Lower leg skin (tissue), 4 donors: ENCODE data around the gene EPB41L2. TPM values are rescaled to one million over a fixed set of nuclear protein-coding genes. Genes with fewer than 3 reads are reported as not detected.

Experiments used
- DNase-seq, 2 donors: peaks; one replicate each; pipeline ENCODE4 v3.0.0-alpha.2; 2019; ENCODE audit warnings: low spot score in 2 of 2
- H3K4me3 ChIP-seq: fragments of 200-600 bp; sonication (generic); 2 replicates; pipeline ENCODE4 v1.5.1; 2017; ENCODE audit warnings: mild to moderate bottlenecking, low read depth; ENCODE audit not compliant: poor library complexity, severe bottlenecking
- CTCF ChIP-seq, 3 donors: fragments of 450-650 bp; IDR thresholded peaks; one replicate each; pipeline ENCODE4 v1.5.1; 2016; ENCODE audit warnings: antibody characterized with exemption in 3 of 3, mild to moderate bottlenecking in 3 of 3, moderate library complexity in 2 of 3
- POLR2A ChIP-seq, 2 donors: fragments of 450-650 bp; IDR thresholded peaks; one replicate each; pipeline ENCODE4 v1.6.1; 2016 to 2017; ENCODE audit warnings: antibody characterized with exemption in 2 of 2, mild to moderate bottlenecking in 1 of 2, moderate library complexity in 1 of 2
- WGBS, 2 donors: methylation state at CpG; one replicate each; pipeline ENCODE4 v1.1.5; 2018; 5-methylcytosine and 5-hydroxymethylcytosine counted together
- intact Hi-C: fragments of 100-400 bp; cut with DNase I; formaldehyde crosslinking; loops from one replicate; pipeline ENCODE4 v1.15.0; 2023; ENCODE audit warnings: low total_unique reads
- total RNA-seq, 4 donors: library from RNA; depleted of rRNA; stranded (reverse); fragments of >200 nt; gene quantifications; one replicate each; pipeline ENCODE4 v1.1.0, GENCODE V29; 2016

EPB41L2 gene
- total RNA-seq, 4 donors from 2014 or later: 8.6 to 19.4 (median 13.8) TPM

DNA sequence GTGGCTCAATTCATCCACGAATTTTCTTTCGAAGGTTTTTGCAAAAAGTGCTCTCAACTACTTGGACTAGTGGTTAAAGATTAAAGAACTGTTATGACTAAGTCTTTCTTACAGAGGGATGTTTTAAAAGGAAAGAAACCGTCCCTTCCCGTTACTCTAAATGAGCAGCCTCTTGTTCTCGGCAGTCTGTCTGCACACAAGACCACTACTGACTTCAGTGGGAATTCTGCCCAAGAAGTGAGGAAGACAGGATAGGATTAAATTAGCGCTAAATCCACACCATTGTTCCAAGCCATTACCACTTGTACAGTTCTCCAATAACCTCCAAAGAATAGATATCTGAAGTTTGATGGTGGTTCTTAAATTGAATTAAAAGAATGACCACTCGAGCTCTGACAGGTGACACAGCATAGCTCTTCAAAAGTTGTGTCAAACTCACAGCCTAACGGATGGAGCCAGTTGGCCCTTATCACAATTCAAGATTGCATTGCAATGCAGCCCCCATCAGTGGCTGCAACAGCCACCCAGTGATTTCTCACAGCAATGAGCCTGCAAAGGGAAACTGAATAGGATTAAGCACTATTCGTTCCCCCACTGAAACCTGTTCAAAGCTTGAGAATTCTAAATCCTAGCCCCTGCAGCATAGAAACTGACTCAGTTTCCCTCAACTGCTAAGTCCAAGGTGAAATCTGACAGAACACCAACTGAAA lies 1.8 kb downstream of the EPB41L2 start:
- 48 to 49% methylated on average over 9 of the region's 9 CpGs for WGBS, 2 donors
- no peak for DNase-seq
- TF ChIP-seq POLR2A (IDR thresholded peaks at IDR 0.05): no peak
- no peak for TF ChIP-seq CTCF (IDR thresholded peaks at IDR 0.05)
- H3K4me3 ChIP-seq: no peak overlapping the region
- intact Hi-C loops: no loop called here

DNA sequence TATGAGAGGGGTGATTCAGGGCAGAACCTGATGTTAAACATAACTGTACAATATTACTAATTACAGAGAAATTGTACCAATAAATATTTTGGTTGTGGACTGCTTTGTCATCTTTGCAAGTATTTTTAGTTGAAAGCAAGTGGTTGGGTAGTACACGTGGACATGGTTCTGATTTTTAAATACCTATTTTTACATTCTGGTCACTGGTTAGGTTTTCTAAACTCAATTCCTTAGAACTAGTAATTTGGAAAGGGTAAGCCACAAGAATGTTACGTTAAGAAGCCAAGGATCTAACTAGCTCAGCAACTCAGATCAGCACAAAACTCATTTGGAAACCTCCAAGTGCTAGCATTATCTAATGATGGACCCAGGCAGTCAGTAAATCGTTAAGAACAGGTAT lies 2.7 kb downstream of the EPB41L2 start:
- DNase-seq: no peak
- intact Hi-C loops: no loop called here
- no peak for TF ChIP-seq CTCF (IDR thresholded peaks at IDR 0.05)
- no peak for TF ChIP-seq POLR2A (IDR thresholded peaks at IDR 0.05)
- 34 to 36% methylated on average over 3 of the region's 3 CpGs for WGBS, 2 donors
- no peak overlapping the region for H3K4me3 ChIP-seq

GRCh38 chr6:131059486-131059885 lies 3.6 kb downstream of the EPB41L2 start:
- WGBS, 2 donors: 61 to 74% methylated on average over 4 of the region's 4 CpGs
- H3K4me3 ChIP-seq: no peak overlapping the region
- TF ChIP-seq CTCF (IDR thresholded peaks at IDR 0.05) (no peak), POLR2A (IDR thresholded peaks at IDR 0.05) (no peak)
- intact Hi-C loops: no loop called here
- no peak for DNase-seq

DNA sequence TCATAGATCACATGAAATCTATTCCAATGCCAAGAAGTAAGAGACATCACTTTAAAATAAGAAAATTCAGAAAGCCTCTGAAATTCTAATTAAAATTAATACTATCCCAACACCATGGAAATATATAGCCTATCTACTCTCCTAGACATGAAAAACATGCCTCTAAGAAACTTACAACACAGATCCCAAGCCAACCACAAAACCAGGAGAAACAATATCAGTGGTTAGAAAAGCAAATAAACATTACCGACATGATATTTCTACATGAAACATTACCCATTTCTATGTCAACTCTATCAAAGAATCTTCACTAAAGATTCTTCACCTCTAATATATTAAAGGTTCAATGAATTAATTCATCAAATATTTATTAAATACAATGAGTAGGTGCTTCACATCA lies 4.8 kb downstream of the EPB41L2 start:
- intact Hi-C loops: no loop called here
- no peak overlapping the region for H3K4me3 ChIP-seq
- TF ChIP-seq CTCF (IDR thresholded peaks at IDR 0.05) (no peak), POLR2A (IDR thresholded peaks at IDR 0.05) (no peak)
- DNase-seq: no peak
- 63 to 74% methylated on average over 1 of the region's 1 CpG for WGBS, 2 donors

DNA sequence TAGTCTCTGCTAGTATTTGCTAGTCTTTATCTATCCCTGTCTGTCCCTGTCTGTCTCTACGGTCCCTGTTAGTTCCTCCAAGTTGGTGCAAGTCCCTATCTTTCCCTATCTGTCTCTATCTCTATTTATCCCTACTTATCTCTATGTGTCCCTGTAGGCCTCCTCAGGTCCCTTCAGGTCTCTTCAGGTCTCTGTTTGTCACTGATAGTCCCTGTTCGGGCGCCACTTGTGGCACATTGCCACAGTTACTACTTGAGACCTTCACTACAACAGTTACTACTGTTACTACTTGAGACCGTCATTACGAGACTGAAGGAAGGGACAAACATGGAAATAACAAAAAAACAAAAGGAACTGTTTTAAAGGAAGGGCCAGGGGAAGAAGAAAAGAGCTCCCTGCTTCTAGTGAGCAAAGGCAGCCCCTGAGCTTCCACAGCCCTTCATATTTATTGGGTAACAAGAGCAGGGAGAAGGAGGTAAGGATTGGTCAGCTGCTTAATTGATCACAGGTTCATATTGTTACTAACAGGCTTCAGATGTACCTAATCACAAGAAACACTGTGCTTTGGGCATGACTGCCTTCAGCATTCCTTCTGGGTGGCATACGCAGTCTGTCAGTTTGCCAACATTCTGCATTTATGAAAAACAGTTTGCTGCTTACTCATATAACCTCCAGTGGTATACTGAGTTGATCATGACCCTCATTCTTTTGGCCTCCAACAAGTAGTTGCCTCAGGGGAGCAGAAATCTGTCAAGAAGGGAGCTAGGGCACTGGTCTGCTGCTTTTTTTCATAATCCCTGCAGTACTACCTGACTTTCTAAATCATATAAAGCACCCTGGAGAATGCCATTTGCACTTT lies 8.4 kb downstream of the EPB41L2 start:
- no peak overlapping the region for H3K4me3 ChIP-seq
- DNase-seq: no peak
- 95% methylated on average over 6 of the region's 6 CpGs for WGBS, 2 donors
- TF ChIP-seq POLR2A (IDR thresholded peaks at IDR 0.05) (no peak), CTCF (IDR thresholded peaks at IDR 0.05) (no peak)
- intact Hi-C loops: no loop called here
